B cell (primary cell): ENCODE data around the gene HECA. TPM values are rescaled to one million over a fixed set of nuclear protein-coding genes. Genes with fewer than 3 reads are reported as not detected.

Experiments
- ATAC-seq: fragments of 200-7000 bp; cut with Tn5 transposase; one replicate; pipeline ENCODE4 v1.10.0; 2021; ENCODE audit warnings: low read depth, mild to moderate bottlenecking, moderate number of reproducible peaks, moderate library complexity
- CTCF ChIA-PET: fragments of 350-600 bp; sonication (Branson Sonifier 250); formaldehyde crosslinking; loops from one replicate; lab custom pipeline; 2021; ENCODE audit warnings: antibody characterized with exemption, inconsistent platforms; lab: Charles Lee
- POLR2A ChIA-PET: fragments of 350-600 bp; sonication (Branson Sonifier 250); formaldehyde crosslinking; loops from one replicate; lab custom pipeline; 2021; ENCODE audit warnings: antibody characterized with exemption; lab: Charles Lee
- DNase-seq: peaks from one replicate; pipeline ENCODE4 v3.0.0; 2013
- H2AFZ ChIP-seq: 2 replicates; pipeline ENCODE4 v1.6.1; 2012; ENCODE audit warnings: mild to moderate bottlenecking, low read depth, low read length; ENCODE audit not compliant: insufficient read depth, poor library complexity, severe bottlenecking
- H3K27ac ChIP-seq, 2 donors: 1 replicate in 1 of 2; 2 replicates in 1 of 2; pipeline ENCODE4 v1.5.1; 2012 to 2013; ENCODE audit warnings: low read length in 2 of 2, mild to moderate bottlenecking in 2 of 2, moderate library complexity in 1 of 2
- H3K27me3 ChIP-seq, 4 experiments: fragments of 200-600 bp in 1 of 4; sonication (generic) in 1 of 4; replicated peaks in 1 of 4; 1 replicate in 2 of 4; 2 replicates in 2 of 4; pipeline versions ENCODE4 v1.6.1 to v1.7.0; 2013 to 2016; ENCODE audit warnings: low read length in 3 of 4, mild to moderate bottlenecking in 2 of 4, mixed read lengths in 1 of 4, moderate library complexity in 1 of 4; ENCODE audit not compliant: insufficient read depth in 4 of 4, control insufficient read depth in 3 of 4; ENCODE audit errors: control extremely low read depth in 1 of 4
- H3K36me3 ChIP-seq, 2 experiments: replicated peaks in 1 of 2; 1 replicate in 1 of 2; 2 replicates in 1 of 2; pipeline versions ENCODE4 v1.6.1 to v1.7.1; 2013; ENCODE audit warnings: low read length in 1 of 2; ENCODE audit not compliant: insufficient read depth in 2 of 2, control insufficient read depth in 1 of 2; ENCODE audit errors: control extremely low read depth in 1 of 2, extremely low read depth in 1 of 2
- H3K4me1 ChIP-seq, 2 donors: fragments of 200-600 bp in 1 of 2; sonication (generic) in 1 of 2; 1 replicate in 1 of 2; 2 replicates in 1 of 2; pipeline versions ENCODE4 v1.5.1 to v1.6.1; 2013 to 2017; ENCODE audit warnings: low read length in 2 of 2; ENCODE audit not compliant: control insufficient read depth in 2 of 2, insufficient read depth in 2 of 2
- H3K4me2 ChIP-seq: replicated peaks from 2 replicates; pipeline ENCODE3; 2012; ENCODE audit warnings: mild to moderate bottlenecking, low read depth, low read length; ENCODE audit not compliant: poor library complexity, severe bottlenecking
- H3K4me3 ChIP-seq, 5 experiments: fragments of 200-600 bp in 1 of 5; sonication (generic) in 1 of 5; 1 replicate in 3 of 5; 2 replicates in 2 of 5; pipeline versions ENCODE4 v1.5.1 to v1.7.0; 2011 to 2016; ENCODE audit warnings: low read length in 4 of 5, mild to moderate bottlenecking in 4 of 5, low read depth in 2 of 5, control low read depth in 1 of 5, moderate library complexity in 1 of 5; ENCODE audit not compliant: insufficient read depth in 1 of 5; ENCODE audit errors: control extremely low read depth in 1 of 5, extremely low read depth in 1 of 5
- H3K79me2 ChIP-seq: fragments of 200-600 bp; sonication (generic); one replicate; pipeline ENCODE4 v1.6.0; 2016; ENCODE audit warnings: low read length; ENCODE audit not compliant: control insufficient read depth, insufficient read depth
- H3K9ac ChIP-seq: fragments of 200-600 bp; sonication (generic); 2 replicates; pipeline ENCODE4 v1.6.1; 2017; ENCODE audit warnings: mild to moderate bottlenecking, low read length, moderate library complexity
- H3K9me3 ChIP-seq, 3 donors: one replicate each; pipeline versions ENCODE4 v1.6.1 to v1.7.1; 2013; ENCODE audit warnings: low read length in 2 of 3; ENCODE audit not compliant: control insufficient read depth in 2 of 3, insufficient read depth in 1 of 3; ENCODE audit errors: control extremely low read depth in 1 of 3
- H4K20me1 ChIP-seq: 2 replicates; pipeline ENCODE4 v1.6.0; 2012; ENCODE audit warnings: mild to moderate bottlenecking, low read length; ENCODE audit not compliant: insufficient read depth, control insufficient read depth, poor library complexity, severe bottlenecking
- H3K27ac Mint-ChIP-seq: one replicate; pipeline ENCODE4 v1.8.0; 2021; ENCODE audit warnings: mixed read lengths
- H3K27me3 Mint-ChIP-seq: one replicate; pipeline ENCODE4 v1.8.0; 2021; ENCODE audit warnings: mixed read lengths
- H3K4me1 Mint-ChIP-seq: one replicate; pipeline ENCODE4 v1.8.0; 2021; ENCODE audit warnings: mixed read lengths
- H3K4me3 Mint-ChIP-seq: one replicate; pipeline ENCODE4 v1.8.0; 2021; ENCODE audit warnings: mixed read lengths
- H3K9me3 Mint-ChIP-seq: one replicate; pipeline ENCODE4 v1.8.0; 2022; ENCODE audit warnings: mixed read lengths; ENCODE audit not compliant: insufficient read depth
- CTCF ChIP-seq: fragments of 200-600 bp; IDR thresholded peaks from one replicate; pipeline ENCODE4 v1.8.0; 2022; ENCODE audit warnings: antibody characterized with exemption, mild to moderate bottlenecking
- EZH2 ChIP-seq: IDR thresholded peaks from 2 replicates; pipeline ENCODE4 v1.6.1; 2012; ENCODE audit warnings: borderline replicate concordance, low read depth, mild to moderate bottlenecking, moderate library complexity, low read length; ENCODE audit not compliant: insufficient read depth, poor library complexity, severe bottlenecking
- WGBS: methylation state at CpG from one replicate; pipeline ENCODE4 v1.1.5; 2013; ENCODE audit warnings: missing lambda C conversion rate; ENCODE audit not compliant: insufficient coverage; 5-methylcytosine and 5-hydroxymethylcytosine counted together
- intact Hi-C: fragments of 100-400 bp; cut with micrococcal nuclease; formaldehyde crosslinking; loops from one replicate; pipeline ENCODE4 v1.10.0; 2022
- polyA plus RNA-seq: library from polyadenylated mRNA; depleted of rRNA; stranded (reverse); fragments of >200 nt; gene quantifications from 2 replicates; pipeline ENCODE4 v1.2.3, GENCODE V29; 2012
- total RNA-seq, 2 donors: library from RNA; stranded (reverse); fragments of 120-200 nt in 1 of 2; gene quantifications; 1 replicate in 1 of 2; 2 replicates in 1 of 2; pipeline versions ENCODE4 v1.2.3 to v1.2.4, GENCODE V29; 2013 to 2022

The HECA gene
- total and polyA plus RNA-seq, 2 donors (not counting 1 experiment from before 2014, with no cell fraction given): 19.2 to 50.4 TPM

DNA sequence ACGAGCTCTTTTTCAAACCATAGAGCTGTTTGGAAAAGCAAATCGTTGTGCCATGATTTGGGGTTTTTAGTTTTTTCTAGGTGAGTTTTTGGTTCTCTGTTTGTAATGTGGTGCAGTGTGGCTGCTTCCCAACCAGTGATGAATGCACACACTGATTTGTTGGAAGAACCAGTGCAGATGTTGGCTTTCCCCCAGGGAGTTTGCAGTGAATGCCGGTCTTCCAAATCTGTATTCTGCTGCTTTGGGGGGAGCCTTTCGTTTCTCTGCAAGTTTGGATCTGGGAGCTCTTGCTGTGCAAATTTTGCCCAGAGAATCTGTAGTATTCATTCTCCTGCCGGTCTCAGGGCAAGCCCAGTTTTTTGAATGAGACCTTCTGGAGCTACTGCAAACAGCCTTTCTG, 14.5 kb downstream of the HECA start:
- Histone ChIP-seq H3K9ac (no peak overlapping the region), H3K4me3 (no peak overlapping the region), H3K27ac (no peak overlapping the region), H3K4me2 (peak overlapping the region; percentile 23), H3K79me2 (peaks cover 98% of the 10 kb centered on the region), H3K4me1 (peaks cover 53 to 74% of the 10 kb centered on the region in 2 donors), H3K27me3 (no peaks in the 10 kb centered on the region), H4K20me1 (peaks cover 92% of the 10 kb centered on the region), H3K9me3 (no peaks in the 10 kb centered on the region), H2AFZ (no peak overlapping the region), H3K36me3 (no peaks in the 10 kb centered on the region)
- CTCF ChIA-PET: interaction anchor here (1.0 to 1.4 kb wide), 2 partner anchors 70 to 215 kb away, joined by 3 to 4 read pairs; no protein-coding TSS in a partner anchor
- H3K27ac Mint-ChIP-seq: no peak overlapping the region
- no peaks in the 10 kb centered on the region for H3K27me3 Mint-ChIP-seq
- intact Hi-C loops: no loop called here
- TF ChIP-seq CTCF (no peak), EZH2 (no peak)
- H3K4me1 Mint-ChIP-seq: peaks cover 83% of the 10 kb centered on the region
- ATAC-seq (no peak), DNase-seq (no peak)
- POLR2A ChIA-PET: no interaction called here
- no peaks in the 10 kb centered on the region for H3K9me3 Mint-ChIP-seq
- 86% methylated on average over 5 of the region's 5 CpGs for WGBS
- peak overlapping the region; percentile 33 for H3K4me3 Mint-ChIP-seq

- peaks cover 90% of the 10 kb centered on the region for H4K20me1 ChIP-seq
- POLR2A ChIA-PET: interaction anchor here (0.6 kb wide), 1 partner anchor 14 kb away, joined by 4 read pairs; no protein-coding TSS in a partner anchor
- DNase-seq (no peak), ATAC-seq (no peak)
- H3K79me2 ChIP-seq: peaks cover 96% of the 10 kb centered on the region
- WGBS: 96% methylated on average over 3 of the region's 3 CpGs
- no peaks in the 10 kb centered on the region for H3K27me3 ChIP-seq
- H3K27me3 Mint-ChIP-seq: no peaks in the 10 kb centered on the region
- no peak overlapping the region for H3K27ac ChIP-seq
- H3K4me1 Mint-ChIP-seq: peaks cover 78% of the 10 kb centered on the region
- H2AFZ ChIP-seq: no peak overlapping the region
- no peak overlapping the region for H3K9ac ChIP-seq
- H3K27ac Mint-ChIP-seq: no peak overlapping the region
- H3K4me2 ChIP-seq: peak overlapping the region; percentile 20
- no peaks in the 10 kb centered on the region for H3K9me3 ChIP-seq
- no peaks in the 10 kb centered on the region for H3K9me3 Mint-ChIP-seq
- no peak for TF ChIP-seq EZH2
- no peak for TF ChIP-seq CTCF
- no peak overlapping the region for H3K4me3 ChIP-seq
- H3K4me3 Mint-ChIP-seq: no peak overlapping the region
- intact Hi-C loops: loop anchor here (5.0 kb wide), 1 partner anchor 36 kb away; no protein-coding TSS in a partner anchor
- CTCF ChIA-PET: interaction anchor here (1.3 kb wide), 1 partner anchor 17 kb away, joined by 3 read pairs; no protein-coding TSS in a partner anchor
- peaks cover 53 to 64% of the 10 kb centered on the region in 2 donors for H3K4me1 ChIP-seq
- no peaks in the 10 kb centered on the region for H3K36me3 ChIP-seq
Observed at GRCh38 chr6:139150920-139151319, 16.0 kb downstream of the HECA start.
